Measurements from ENCODE around the gene CAPN12.

CAPN12 gene

GRCh38 chr19:38730470-38730730 is 13.9 kb downstream of the CAPN12 start:
- TF ChIP-seq CTCF (conservative IDR thresholded peaks at IDR 0.05; ENCODE audit: control insufficient read depth, insufficient read depth, low read depth, low read length), result no peak
- H3K4me3 ChIP-seq (ENCODE audit: control insufficient read depth, low read depth, low read length), result no peak overlapping the region
- no peak for DNase-seq (ENCODE audit: low read depth)

GRCh38 chr19:38729653-38730469 is 14.4 kb downstream of the CAPN12 start:
- H3K4me3 ChIP-seq (ENCODE audit: control insufficient read depth, low read depth, low read length), result no peak overlapping the region
- DNase-seq (ENCODE audit: low read depth), result peak; percentile 45
- peak; percentile 75 for TF ChIP-seq CTCF (conservative IDR thresholded peaks at IDR 0.05; ENCODE audit: control insufficient read depth, insufficient read depth, low read depth, low read length)

DNA sequence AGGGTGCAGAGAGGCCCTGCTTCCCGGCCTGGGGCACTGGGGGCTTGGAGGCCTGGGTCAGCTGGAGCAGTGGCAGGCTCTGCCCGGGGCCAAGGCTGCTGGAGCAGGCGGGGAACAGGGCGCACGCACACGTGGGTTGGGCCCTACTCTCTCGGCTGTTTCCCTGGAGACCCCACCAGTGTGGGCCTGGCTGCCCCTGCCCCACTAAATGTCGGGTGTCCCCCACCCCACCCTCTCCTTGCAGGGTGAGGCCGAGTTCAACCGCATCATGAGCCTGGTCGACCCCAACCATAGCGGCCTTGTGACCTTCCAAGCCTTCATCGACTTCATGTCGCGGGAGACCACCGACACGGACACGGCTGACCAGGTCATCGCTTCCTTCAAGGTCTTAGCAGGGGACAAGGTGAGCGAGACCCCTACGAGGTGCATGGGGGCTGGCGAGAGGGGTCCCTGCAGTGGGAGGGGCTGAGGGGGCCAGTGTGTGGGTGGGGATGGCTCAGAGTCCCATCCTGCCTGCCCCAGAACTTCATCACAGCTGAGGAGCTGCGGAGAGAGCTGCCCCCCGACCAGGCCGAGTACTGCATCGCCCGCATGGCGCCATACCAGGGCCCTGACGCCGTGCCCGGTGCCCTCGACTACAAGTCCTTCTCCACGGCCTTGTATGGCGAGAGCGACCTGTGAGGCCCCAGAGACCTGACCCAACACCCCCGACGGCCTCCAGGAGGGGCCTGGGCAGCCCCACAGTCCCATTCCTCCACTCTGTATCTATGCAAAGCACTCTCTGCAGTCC is 15.3 kb downstream of the CAPN12 start:
- no peak overlapping the region for H3K4me3 ChIP-seq (ENCODE audit: control insufficient read depth, low read depth, low read length)
- no peak for DNase-seq (ENCODE audit: low read depth)
- no peak for TF ChIP-seq CTCF (conservative IDR thresholded peaks at IDR 0.05; ENCODE audit: control insufficient read depth, insufficient read depth, low read depth, low read length)

- no peak overlapping the region for H3K4me3 ChIP-seq (ENCODE audit: control insufficient read depth, low read depth, low read length)
- DNase-seq (ENCODE audit: low read depth), result no peak
- no peak for TF ChIP-seq CTCF (conservative IDR thresholded peaks at IDR 0.05; ENCODE audit: control insufficient read depth, insufficient read depth, low read depth, low read length)
Observed at GRCh38 chr19:38727868-38728660, 16.2 kb downstream of the CAPN12 start.

- no peak for TF ChIP-seq CTCF (conservative IDR thresholded peaks at IDR 0.05; ENCODE audit: control insufficient read depth, insufficient read depth, low read depth, low read length)
- no peak overlapping the region for H3K4me3 ChIP-seq (ENCODE audit: control insufficient read depth, low read depth, low read length)
- no peak for DNase-seq (ENCODE audit: low read depth)
Observed at GRCh38 chr19:38727306-38727867, 16.9 kb downstream of the CAPN12 start.

- DNase-seq (ENCODE audit: low read depth), result no peak
- TF ChIP-seq CTCF (conservative IDR thresholded peaks at IDR 0.05; ENCODE audit: control insufficient read depth, insufficient read depth, low read depth, low read length), result no peak
- H3K4me3 ChIP-seq (ENCODE audit: control insufficient read depth, low read depth, low read length), result no peak overlapping the region
Observed at GRCh38 chr19:38726761-38727301, 17.4 kb downstream of the CAPN12 start.
